OCI-LY7 (cell line): Measurements from ENCODE around the gene COL9A3. TPM values are rescaled to one million over a fixed set of nuclear protein-coding genes. Genes with fewer than 3 reads are reported as not detected.

Experiments
- BruUV-seq: library from RNA; stranded (reverse); fragments of 400-500 nt; replicated peaks from 2 replicates; lab custom pipeline; 2021; lab: Mats Ljungman, UMichigan
- CTCF ChIA-PET: fragments of 300-600 bp; sonication (Branson Sonifier 250); formaldehyde crosslinking; loops from one replicate; lab custom pipeline; 2022; ENCODE audit warnings: antibody characterized with exemption; ENCODE audit not compliant: unreplicated experiment; lab: Charles Lee
- POLR2A ChIA-PET: fragments of 300-600 bp; sonication (Branson Sonifier 250); formaldehyde crosslinking; loops from one replicate; lab custom pipeline; 2022; ENCODE audit warnings: antibody characterized with exemption; lab: Charles Lee
- DNase-seq: peaks from one replicate; pipeline ENCODE4 v3.0.0-alpha.2; 2015; ENCODE audit warnings: low spot score
- H2AFZ ChIP-seq: fragments of 200-600 bp; sonication (generic), shearing (Covaris generic); 2 replicates; pipeline ENCODE4 v1.6.1; 2014; ENCODE audit warnings: mild to moderate bottlenecking, antibody characterized with exemption, low read length, moderate library complexity
- H3K27ac ChIP-seq: fragments of 200-600 bp; sonication (generic); 2 replicates; pipeline ENCODE4 v1.5.1; 2014; ENCODE audit warnings: mixed run types, low read depth, mild to moderate bottlenecking, moderate library complexity, low read length, inconsistent platforms; ENCODE audit not compliant: poor library complexity, severe bottlenecking
- H3K36me3 ChIP-seq: fragments of 200-600 bp; sonication (generic); 2 replicates; pipeline ENCODE4 v1.6.1; 2014; ENCODE audit warnings: mild to moderate bottlenecking, antibody characterized with exemption, low read length, moderate library complexity, mixed read lengths; ENCODE audit not compliant: insufficient read depth
- H3K4me1 ChIP-seq: fragments of 200-600 bp; sonication (generic); 2 replicates; pipeline ENCODE4 v1.5.1; 2014; ENCODE audit warnings: mild to moderate bottlenecking, low read length; ENCODE audit not compliant: insufficient read depth, poor library complexity, severe bottlenecking
- H3K4me2 ChIP-seq: fragments of 200-600 bp; sonication (generic); 2 replicates; pipeline ENCODE4 v1.6.1; 2014; ENCODE audit warnings: mild to moderate bottlenecking, low read length
- H3K4me3 ChIP-seq: fragments of 200-600 bp; sonication (generic); 2 replicates; pipeline ENCODE4 v1.5.1; 2014; ENCODE audit warnings: mild to moderate bottlenecking, low read depth, low read length; ENCODE audit not compliant: poor library complexity, severe bottlenecking
- H3K79me2 ChIP-seq: fragments of 200-600 bp; sonication (generic); 2 replicates; pipeline ENCODE4 v1.6.1; 2016; ENCODE audit warnings: low read depth, mild to moderate bottlenecking, low read length, moderate library complexity, mixed read lengths; ENCODE audit not compliant: insufficient read depth
- H3K9me2 ChIP-seq: fragments of 200-600 bp; sonication (generic); 2 replicates; pipeline ENCODE4 v1.6.1; 2016; ENCODE audit warnings: mild to moderate bottlenecking, low read length, mixed read lengths; ENCODE audit not compliant: insufficient read depth
- H3K9me3 ChIP-seq: fragments of 200-600 bp; sonication (generic); 2 replicates; pipeline ENCODE4 v1.6.1; 2014; ENCODE audit warnings: mild to moderate bottlenecking, mixed run types, low read length, mixed read lengths
- H4K20me1 ChIP-seq: fragments of 200-600 bp; sonication (generic); 2 replicates; pipeline ENCODE4 v1.6.1; 2014; ENCODE audit warnings: mild to moderate bottlenecking, antibody characterized with exemption, low read length, moderate library complexity, mixed read lengths; ENCODE audit not compliant: insufficient read depth
- CTCF ChIP-seq: fragments of 200-600 bp; sonication (generic); conservative IDR thresholded peaks from 2 replicates; pipeline ENCODE4 v1.5.1; 2014; ENCODE audit warnings: mild to moderate bottlenecking, antibody characterized with exemption, low read length, moderate library complexity, mixed read lengths
- EZH2phosphoT487 ChIP-seq: fragments of 200-600 bp; sonication (generic); IDR thresholded peaks from 2 replicates; pipeline ENCODE4 v1.6.1; 2018; ENCODE audit warnings: low read depth, borderline replicate concordance, mild to moderate bottlenecking, mixed run types, antibody characterized with exemption, low read length, moderate library complexity, mixed read lengths
- intact Hi-C: fragments of 100-400 bp; cut with micrococcal nuclease; formaldehyde crosslinking; loops from one replicate; pipeline ENCODE4 v1.10.0; 2022; ENCODE audit not compliant: unreplicated experiment
- total RNA-seq, 2 experiments: library from RNA; depleted of rRNA in 1 of 2; stranded (reverse); fragments of >200 nt in 1 of 2; shearing (Covaris generic) in 1 of 2; gene quantifications; 2 replicates each; pipeline ENCODE4 v1.2.3, GENCODE V29; 2014 to 2022

Gene COL9A3
- total RNA-seq, 2 experiments from 2014 or later: 1.7 to 5.2 TPM

GRCh38 chr20:62876501-62876901 is 59.7 kb downstream of the COL9A3 start:
- ChIA-PET CTCF (interaction anchor here (1.1 kb wide), 1 partner anchor 15 kb away, joined by 3 read pairs; the partner anchor contains the start of gene TCFL5), POLR2A (no interaction called here)
- no TSS peak for BruUV-seq
- no peaks in the 10 kb centered on the region for H3K4me1 ChIP-seq
- H3K4me3 ChIP-seq: no peak overlapping the region
- no peak overlapping the region for H3K27ac ChIP-seq
- no peak for TF ChIP-seq EZH2phosphoT487
- no peak for TF ChIP-seq CTCF
- H4K20me1 ChIP-seq: no peaks in the 10 kb centered on the region
- H3K36me3 ChIP-seq: peaks cover 10% of the 10 kb centered on the region
- DNase-seq: no peak
- H3K9me2 ChIP-seq: no peaks in the 10 kb centered on the region
- H2AFZ ChIP-seq: no peak overlapping the region
- intact Hi-C loops: no loop called here
- no peaks in the 10 kb centered on the region for H3K79me2 ChIP-seq
- no peaks in the 10 kb centered on the region for H3K9me3 ChIP-seq
- no peak overlapping the region for H3K4me2 ChIP-seq

- no peak for DNase-seq
- H3K79me2 ChIP-seq: no peaks in the 10 kb centered on the region
- intact Hi-C loops: no loop called here
- no peaks in the 10 kb centered on the region for H3K4me1 ChIP-seq
- H3K36me3 ChIP-seq: peaks cover 17% of the 10 kb centered on the region
- no peak overlapping the region for H2AFZ ChIP-seq
- POLR2A ChIA-PET: no interaction called here
- CTCF ChIA-PET: interaction anchor here (1.1 kb wide), 1 partner anchor 16 kb away, joined by 3 read pairs; the partner anchor contains the start of gene TCFL5
- H3K27ac ChIP-seq: no peak overlapping the region
- TF ChIP-seq CTCF (no peak), EZH2phosphoT487 (no peak)
- no peak overlapping the region for H3K4me2 ChIP-seq
- H3K4me3 ChIP-seq: no peak overlapping the region
- H3K9me3 ChIP-seq: no peaks in the 10 kb centered on the region
- no TSS peak for BruUV-seq
- H4K20me1 ChIP-seq: no peaks in the 10 kb centered on the region
- H3K9me2 ChIP-seq: no peaks in the 10 kb centered on the region
Measured at GRCh38 chr20:62876902-62877816, 60.3 kb downstream of the COL9A3 start.
